ENCODE measurements around the gene MKRN2.

DNA sequence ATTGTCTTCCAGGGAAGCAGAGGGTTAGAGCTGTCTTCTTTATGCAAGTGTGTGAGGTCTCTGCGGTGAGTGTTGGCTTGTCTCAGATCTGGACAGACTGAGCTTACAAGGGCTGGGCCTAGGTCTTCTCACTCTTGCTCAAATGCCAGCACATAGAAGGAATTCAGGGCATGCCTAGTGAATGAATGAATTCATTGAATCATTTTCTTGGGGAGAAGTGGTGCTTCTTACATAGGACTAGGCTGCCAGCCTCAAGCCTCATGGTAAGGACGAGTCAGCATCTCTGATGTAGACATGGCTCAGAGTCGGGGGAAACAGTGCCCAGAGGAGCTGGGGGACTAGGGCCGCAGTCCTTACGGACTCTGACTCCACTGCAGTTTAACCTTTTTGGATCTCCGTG lies 17.2 kb downstream of the MKRN2 start:
- TF ChIP-seq CREB1 (IDR thresholded peaks at IDR 0.05; ENCODE audit: low read depth): no peak
- no peak for TF ChIP-seq TAF1 (IDR thresholded peaks at IDR 0.05; ENCODE audit: low read depth)
- TF ChIP-seq YY1 (IDR thresholded peaks at IDR 0.05; ENCODE audit: low read depth): no peak
- TF ChIP-seq, protein P1, sequence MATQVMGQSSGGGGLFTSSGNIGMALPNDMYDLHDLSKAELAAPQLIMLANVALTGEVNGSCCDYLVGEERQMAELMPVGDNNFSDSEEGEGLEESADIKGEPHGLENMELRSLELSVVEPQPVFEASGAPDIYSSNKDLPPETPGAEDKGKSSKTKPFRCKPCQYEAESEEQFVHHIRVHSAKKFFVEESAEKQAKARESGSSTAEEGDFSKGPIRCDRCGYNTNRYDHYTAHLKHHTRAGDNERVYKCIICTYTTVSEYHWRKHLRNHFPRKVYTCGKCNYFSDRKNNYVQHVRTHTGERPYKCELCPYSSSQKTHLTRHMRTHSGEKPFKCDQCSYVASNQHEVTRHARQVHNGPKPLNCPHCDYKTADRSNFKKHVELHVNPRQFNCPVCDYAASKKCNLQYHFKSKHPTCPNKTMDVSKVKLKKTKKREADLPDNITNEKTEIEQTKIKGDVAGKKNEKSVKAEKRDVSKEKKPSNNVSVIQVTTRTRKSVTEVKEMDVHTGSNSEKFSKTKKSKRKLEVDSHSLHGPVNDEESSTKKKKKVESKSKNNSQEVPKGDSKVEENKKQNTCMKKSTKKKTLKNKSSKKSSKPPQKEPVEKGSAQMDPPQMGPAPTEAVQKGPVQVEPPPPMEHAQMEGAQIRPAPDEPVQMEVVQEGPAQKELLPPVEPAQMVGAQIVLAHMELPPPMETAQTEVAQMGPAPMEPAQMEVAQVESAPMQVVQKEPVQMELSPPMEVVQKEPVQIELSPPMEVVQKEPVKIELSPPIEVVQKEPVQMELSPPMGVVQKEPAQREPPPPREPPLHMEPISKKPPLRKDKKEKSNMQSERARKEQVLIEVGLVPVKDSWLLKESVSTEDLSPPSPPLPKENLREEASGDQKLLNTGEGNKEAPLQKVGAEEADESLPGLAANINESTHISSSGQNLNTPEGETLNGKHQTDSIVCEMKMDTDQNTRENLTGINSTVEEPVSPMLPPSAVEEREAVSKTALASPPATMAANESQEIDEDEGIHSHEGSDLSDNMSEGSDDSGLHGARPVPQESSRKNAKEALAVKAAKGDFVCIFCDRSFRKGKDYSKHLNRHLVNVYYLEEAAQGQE (IDR thresholded peaks at IDR 0.05; ENCODE audit: low read depth): no peak

Measured in Ishikawa (cell line).